H1 (cell line): Measurements from ENCODE around the gene GCLC. TPM values are rescaled to one million over a fixed set of nuclear protein-coding genes. Genes with fewer than 3 reads are reported as not detected.

Experiments used
- CTCF ChIA-PET: fragments of 300-600 bp; sonication (Branson Sonifier 250); formaldehyde crosslinking; loops from one replicate; lab custom pipeline; 2021; ENCODE audit not compliant: partially characterized antibody; lab: Charles Lee
- POLR2A ChIA-PET: fragments of 300-600 bp; sonication (Branson Sonifier 250); formaldehyde crosslinking; loops from one replicate; lab custom pipeline; 2021; ENCODE audit warnings: inconsistent platforms; ENCODE audit not compliant: partially characterized antibody; lab: Charles Lee
- DNase-seq, 2 experiments: peaks; one replicate each; pipeline versions ENCODE4 v3.0.0 to v3.0.0-alpha.2; 2010 to 2022; ENCODE audit warnings: low spot score in 2 of 2, low read depth in 1 of 2, mixed read lengths in 1 of 2
- FAIRE-seq: peaks from 2 replicates; lab custom pipeline; 2011; peaks lifted over from hg19 to GRCh38; lab: Jason Lieb, UNC
- H2AFZ ChIP-seq: 2 replicates; pipeline ENCODE4 v1.8.1; 2012; ENCODE audit warnings: low read length, inconsistent platforms
- H2AK5ac ChIP-seq: 2 replicates; pipeline ENCODE4 v1.6.1; 2013; ENCODE audit warnings: low read depth, low read length
- H2BK120ac ChIP-seq: replicated peaks from 2 replicates; pipeline ENCODE3; 2013; ENCODE audit warnings: low read depth, low read length, inconsistent platforms
- H2BK12ac ChIP-seq: 2 replicates; pipeline ENCODE4 v1.6.1; 2013; ENCODE audit warnings: low read depth, low read length
- H2BK15ac ChIP-seq: 2 replicates; pipeline ENCODE4 v1.6.1; 2013; ENCODE audit warnings: low read length
- H2BK20ac ChIP-seq: 2 replicates; pipeline ENCODE4 v1.6.1; 2013; ENCODE audit warnings: low read length
- H2BK5ac ChIP-seq: 2 replicates; pipeline ENCODE4 v1.6.1; 2013; ENCODE audit warnings: low read depth, low read length
- H3K14ac ChIP-seq: 2 replicates; pipeline ENCODE4 v1.6.1; 2013; ENCODE audit warnings: inconsistent platforms; ENCODE audit not compliant: insufficient read length
- H3K18ac ChIP-seq: 2 replicates; pipeline ENCODE4 v1.6.1; 2013; ENCODE audit warnings: low read length; ENCODE audit errors: extremely low read depth
- H3K23ac ChIP-seq: 2 replicates; pipeline ENCODE4 v1.6.1; 2013; ENCODE audit warnings: inconsistent platforms; ENCODE audit not compliant: insufficient read length
- H3K23me2 ChIP-seq: 2 replicates; pipeline ENCODE4 v1.6.1; 2013; ENCODE audit warnings: low read depth, low read length
- H3K27ac ChIP-seq: 2 replicates; pipeline ENCODE4 v1.6.1; 2011; ENCODE audit warnings: low read depth, low read length, inconsistent platforms
- H3K27me3 ChIP-seq, 4 experiments: replicated peaks in 1 of 4; 1 replicate in 1 of 4; 2 replicates in 3 of 4; pipeline versions ENCODE4 v1.6.1 to v1.8.1; 2011 to 2013; ENCODE audit warnings: low read length in 3 of 4, mild to moderate bottlenecking in 3 of 4, inconsistent platforms in 2 of 4, mixed read lengths in 2 of 4, moderate library complexity in 1 of 4; ENCODE audit not compliant: control insufficient read depth in 3 of 4, insufficient read depth in 3 of 4; ENCODE audit errors: extremely low read depth in 1 of 4
- H3K36me3 ChIP-seq, 4 experiments: 2 replicates each; pipeline versions ENCODE4 v1.6.1 to v1.8.1; 2011 to 2013; ENCODE audit warnings: mild to moderate bottlenecking in 4 of 4, low read length in 3 of 4, moderate library complexity in 2 of 4, control low read depth in 1 of 4, inconsistent platforms in 1 of 4; ENCODE audit not compliant: insufficient read depth in 4 of 4, control insufficient read depth in 2 of 4
- H3K4ac ChIP-seq: replicated peaks from 2 replicates; pipeline ENCODE3; 2013; ENCODE audit warnings: low read length, low read depth, mixed read lengths, inconsistent platforms; ENCODE audit not compliant: insufficient read length
- H3K4me1 ChIP-seq, 4 experiments: replicated peaks in 1 of 4; 1 replicate in 1 of 4; 2 replicates in 3 of 4; pipeline versions ENCODE4 v1.6.1 to v1.8.1; 2011 to 2013; ENCODE audit warnings: low read length in 3 of 4, inconsistent platforms in 2 of 4, mixed read lengths in 1 of 4; ENCODE audit not compliant: insufficient read depth in 4 of 4, control insufficient read depth in 3 of 4
- H3K4me2 ChIP-seq, 2 experiments: 2 replicates each; pipeline versions ENCODE4 v1.6.1 to v1.8.1; 2011 to 2013; ENCODE audit warnings: low read depth in 2 of 2, low read length in 2 of 2, control low read depth in 1 of 2, inconsistent platforms in 1 of 2, mild to moderate bottlenecking in 1 of 2; ENCODE audit not compliant: insufficient read depth in 1 of 2
- H3K4me3 ChIP-seq, 4 experiments: fragments of 200-600, 300-600 bp in 1 of 4; sonication (generic), shearing (Covaris generic), sonication (Bioruptor Twin) in 1 of 4; 2 replicates each; pipeline versions ENCODE4 v1.5.1 to v1.8.1; 2011 to 2016; ENCODE audit warnings: low read length in 4 of 4, low read depth in 3 of 4, control low read depth in 2 of 4, inconsistent platforms in 2 of 4, mild to moderate bottlenecking in 2 of 4, mixed read lengths in 1 of 4, moderate library complexity in 1 of 4; ENCODE audit not compliant: insufficient read depth in 2 of 4; ENCODE audit errors: extremely low read depth in 1 of 4
- H3K56ac ChIP-seq: replicated peaks from 2 replicates; pipeline ENCODE3; 2013; ENCODE audit warnings: low read depth, mild to moderate bottlenecking, mixed read lengths, low read length, inconsistent platforms; ENCODE audit not compliant: insufficient read length
- H3K79me1 ChIP-seq: 2 replicates; pipeline ENCODE4 v1.6.1; 2013; ENCODE audit warnings: low read depth, low read length, control low read depth
- H3K79me2 ChIP-seq, 2 experiments: 2 replicates each; pipeline versions ENCODE4 v1.6.1 to v1.8.1; 2012 to 2013; ENCODE audit warnings: low read length in 2 of 2, mild to moderate bottlenecking in 2 of 2, inconsistent platforms in 1 of 2; ENCODE audit not compliant: insufficient read depth in 2 of 2, control insufficient read depth in 1 of 2
- H3K9ac ChIP-seq, 4 experiments: replicated peaks in 1 of 4; 1 replicate in 1 of 4; 2 replicates in 3 of 4; pipeline versions ENCODE4 v1.6.1 to v1.8.1; 2011 to 2013; ENCODE audit warnings: low read depth in 3 of 4, low read length in 3 of 4, control low read depth in 2 of 4, mild to moderate bottlenecking in 2 of 4, moderate library complexity in 2 of 4, inconsistent platforms in 1 of 4; ENCODE audit errors: extremely low read depth in 1 of 4
- H3K9me3 ChIP-seq, 2 experiments: 2 replicates each; pipeline versions ENCODE4 v1.6.1 to v1.8.1; 2012 to 2013; ENCODE audit warnings: mild to moderate bottlenecking in 2 of 2, moderate library complexity in 2 of 2, control low read depth in 1 of 2, inconsistent platforms in 1 of 2, low read depth in 1 of 2, low read length in 1 of 2, mixed read lengths in 1 of 2; ENCODE audit not compliant: insufficient read depth in 2 of 2
- H4K20me1 ChIP-seq, 2 experiments: replicated peaks in 1 of 2; 2 replicates each; pipeline versions ENCODE3 to v1.8.1; 2011 to 2013; ENCODE audit warnings: inconsistent platforms in 2 of 2, low read length in 2 of 2, mild to moderate bottlenecking in 1 of 2; ENCODE audit not compliant: insufficient read depth in 2 of 2, control insufficient read depth in 1 of 2
- H4K5ac ChIP-seq: 2 replicates; pipeline ENCODE4 v1.6.1; 2013; ENCODE audit warnings: low read length, low read depth, mixed read lengths, inconsistent platforms; ENCODE audit not compliant: insufficient read length
- H4K8ac ChIP-seq: 2 replicates; pipeline ENCODE4 v1.8.0; 2013; ENCODE audit warnings: mild to moderate bottlenecking, moderate library complexity, low read length, inconsistent platforms; ENCODE audit not compliant: insufficient read depth; ENCODE audit errors: extremely low read depth
- H4K91ac ChIP-seq: replicated peaks from 2 replicates; pipeline ENCODE3; 2013; ENCODE audit warnings: low read length, mixed read lengths, inconsistent platforms; ENCODE audit not compliant: insufficient read length
- EZH2 ChIP-seq: fragments of 200-600 bp; sonication (generic); IDR thresholded peaks from 2 replicates; pipeline ENCODE4 v1.7.1; 2012; ENCODE audit warnings: low read depth, mild to moderate bottlenecking, moderate library complexity, low read length, inconsistent platforms; ENCODE audit not compliant: severe bottlenecking
- JUN ChIP-seq: IDR thresholded peaks from 2 replicates; pipeline ENCODE4 v1.6.1; 2011; ENCODE audit warnings: low read depth, mild to moderate bottlenecking, improper control_type of control experiment, low read length
- KDM4A ChIP-seq: IDR thresholded peaks from one replicate; pipeline ENCODE4 v1.7.1; 2012; ENCODE audit warnings: low read depth, mild to moderate bottlenecking, moderate library complexity, low read length, inconsistent platforms; ENCODE audit not compliant: severe bottlenecking
- POLR2A ChIP-seq, 2 experiments: IDR thresholded peaks; 1 replicate in 1 of 2; 2 replicates in 1 of 2; pipeline ENCODE4 v1.6.1; 2011; ENCODE audit warnings: low read depth in 2 of 2, low read length in 2 of 2, mild to moderate bottlenecking in 2 of 2; ENCODE audit errors: control extremely low read depth in 1 of 2
- RAD21 ChIP-seq, 2 experiments: IDR thresholded peaks in 1 of 2; conservative IDR thresholded peaks in 1 of 2; 2 replicates each; pipeline ENCODE4 v1.6.1; 2011; ENCODE audit warnings: low read depth in 2 of 2, low read length in 2 of 2, improper control_type of control experiment in 1 of 2, inconsistent platforms in 1 of 2, mild to moderate bottlenecking in 1 of 2, moderate library complexity in 1 of 2
- RNF2 ChIP-seq: fragments of 200-900, 300-1000 bp; sonication (generic); IDR thresholded peaks from 2 replicates; pipeline ENCODE4 v1.7.1; 2016; ENCODE audit warnings: borderline replicate concordance, low read depth, mild to moderate bottlenecking, antibody characterized with exemption, low read length; ENCODE audit not compliant: poor library complexity, severe bottlenecking; ENCODE audit errors: missing control alignments
- SIN3A ChIP-seq, 2 experiments: IDR thresholded peaks in 1 of 2; conservative IDR thresholded peaks in 1 of 2; 2 replicates each; pipeline ENCODE4 v1.6.1; 2011 to 2012; ENCODE audit warnings: low read length in 2 of 2, improper control_type of control experiment in 1 of 2, low read depth in 1 of 2, mild to moderate bottlenecking in 1 of 2
- SIX5 ChIP-seq: IDR thresholded peaks from 2 replicates; pipeline ENCODE4 v1.6.1; 2011; ENCODE audit warnings: mild to moderate bottlenecking, low read depth, low read length
- TAF1 ChIP-seq: IDR thresholded peaks from 2 replicates; pipeline ENCODE4 v1.6.1; 2011; ENCODE audit warnings: mild to moderate bottlenecking, low read depth, low read length
- TAF7 ChIP-seq: optimal IDR thresholded peaks from 2 replicates; pipeline ENCODE3; 2011; ENCODE audit warnings: low read depth, mild to moderate bottlenecking, inconsistent platforms, low read length, moderate library complexity, borderline replicate concordance
- TBP ChIP-seq: IDR thresholded peaks from 2 replicates; pipeline ENCODE4 v1.6.1; 2011; ENCODE audit warnings: low read depth, low read length, improper control_type of control experiment
- TCF12 ChIP-seq: IDR thresholded peaks from 2 replicates; pipeline ENCODE4 v1.6.1; 2011; ENCODE audit warnings: low read depth, mild to moderate bottlenecking, low read length
- TEAD4 ChIP-seq: IDR thresholded peaks from 2 replicates; pipeline ENCODE4 v1.6.1; 2012; ENCODE audit warnings: low read depth, low read length, inconsistent platforms, mixed read lengths
- polyA plus RNA-seq, 7 experiments: library from polyadenylated mRNA; depleted of rRNA in 3 of 7; stranded (reverse) in 5 of 7; unstranded in 2 of 7; fragments of >200 nt in 5 of 7; fragments of 200-250 nt in 2 of 7; gene quantifications; 1 replicate in 5 of 7; 2 replicates in 1 of 7; 4 replicates in 1 of 7; pipeline versions ENCODE4 v1.2.1 to v1.2.3, GENCODE V29; 2011 to 2013; ENCODE audit warnings: missing spikeins in 2 of 7, mixed read lengths in 2 of 7
- total RNA-seq: library from RNA; stranded (reverse); fragmentation: NEBNext Ultra II Directional; extraction: Animal tissue kit (Norgen Biotek cat#: 25700); gene quantifications from 2 replicates; pipeline ENCODE4 v1.2.1, GENCODE V29; 2021
- TF ChIP-seq, protein P1 (sequence below): IDR thresholded peaks from 2 replicates; pipeline ENCODE4 v1.6.1; 2012; ENCODE audit warnings: inconsistent platforms

Gene GCLC
- total and polyA plus RNA-seq, 2 of the 8 experiments (the other 6 are each of a cell fraction or from before 2014, with no cell fraction given) = 15.8 to 54.0 TPM

DNA sequence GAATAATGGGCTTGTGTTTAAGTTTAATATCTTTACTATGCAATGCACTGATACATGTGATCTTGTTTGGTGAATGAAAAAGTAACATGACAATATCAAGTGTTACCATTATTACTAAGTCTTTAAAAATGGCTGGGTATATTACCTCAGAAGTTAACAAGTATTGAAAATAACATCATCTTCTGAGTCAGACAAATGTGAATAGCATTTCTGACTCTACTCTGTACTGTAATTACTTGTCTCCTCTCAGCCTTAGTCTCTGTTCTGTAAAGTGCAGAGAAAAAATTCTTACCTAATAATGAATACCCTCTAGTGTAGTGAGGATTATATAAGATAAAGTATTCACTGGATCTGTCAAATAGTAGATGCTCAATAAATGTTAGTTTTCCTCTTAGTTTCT, 47.0 kb upstream of the GCLC start:
- CTCF ChIA-PET = no interaction called here
- no peak overlapping the region for H3K4me2 ChIP-seq

More for the DNA sequence above, 47.0 kb upstream of the GCLC start:
- no peak overlapping the region for H3K23ac ChIP-seq
- TF ChIP-seq RAD21 (IDR thresholded peaks at IDR 0.05 in 1 of 2, conservative IDR thresholded peaks at IDR 0.05 in 1 of 2; ENCODE audit: low read depth in 2 of 2, low read length in 2 of 2) (no peak), SIN3A (conservative IDR thresholded peaks at IDR 0.05 in 1 of 2, IDR thresholded peaks at IDR 0.05 in 1 of 2; ENCODE audit: low read depth in 1 of 2, low read length in 2 of 2) (no peak), EZH2 (no peak), SIX5 (no peak), TCF12 (no peak), TAF7 (no peak), RNF2 (no peak), TAF1 (no peak), TBP (no peak), POLR2A (IDR thresholded peaks at IDR 0.05; ENCODE audit: control extremely low read depth in 1 of 2, low read depth in 2 of 2, low read length in 2 of 2) (no peak), KDM4A (no peak), TEAD4 (no peak), JUN (no peak)
- TF ChIP-seq, protein P1, sequence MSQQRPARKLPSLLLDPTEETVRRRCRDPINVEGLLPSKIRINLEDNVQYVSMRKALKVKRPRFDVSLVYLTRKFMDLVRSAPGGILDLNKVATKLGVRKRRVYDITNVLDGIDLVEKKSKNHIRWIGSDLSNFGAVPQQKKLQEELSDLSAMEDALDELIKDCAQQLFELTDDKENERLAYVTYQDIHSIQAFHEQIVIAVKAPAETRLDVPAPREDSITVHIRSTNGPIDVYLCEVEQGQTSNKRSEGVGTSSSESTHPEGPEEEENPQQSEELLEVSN = no peak
- H3K36me3 ChIP-seq = no peaks in the 10 kb centered on the region
- no peak overlapping the region for H2BK12ac ChIP-seq
- FAIRE-seq (no peak), DNase-seq (no peak)
- H3K4me3 ChIP-seq = no peak overlapping the region
- H3K9me3 ChIP-seq = no peaks in the 10 kb centered on the region
- no peak overlapping the region for H4K5ac ChIP-seq
- H3K23me2 ChIP-seq = no peaks in the 10 kb centered on the region
- no peak overlapping the region for H2AFZ ChIP-seq
- H2BK20ac ChIP-seq = no peak overlapping the region
- no peak overlapping the region for H2BK15ac ChIP-seq
- H2BK5ac ChIP-seq = no peak overlapping the region
- no peak overlapping the region for H3K14ac ChIP-seq
- peaks cover 1 to 4% (median 4%) of the 10 kb centered on the region in 4 experiments; a peak in 4 of 7 replicates for H3K4me1 ChIP-seq
- H3K4ac ChIP-seq = no peak overlapping the region
- no peak overlapping the region for H3K9ac ChIP-seq
- H2BK120ac ChIP-seq = no peak overlapping the region
- no peak overlapping the region for H4K8ac ChIP-seq
- H3K56ac ChIP-seq = no peak overlapping the region
- no peak overlapping the region for H3K27ac ChIP-seq
- H3K79me1 ChIP-seq = no peaks in the 10 kb centered on the region
- POLR2A ChIA-PET = interaction anchor here (1.9 kb wide), 1 partner anchor 60 kb away, joined by 4 read pairs; no protein-coding TSS in a partner anchor
- no peak overlapping the region for H2AK5ac ChIP-seq
- H4K91ac ChIP-seq = no peak overlapping the region
- no peak overlapping the region for H3K18ac ChIP-seq
- H4K20me1 ChIP-seq = no peaks in the 10 kb centered on the region
- H3K27me3 ChIP-seq = no peaks in the 10 kb centered on the region
- no peaks in the 10 kb centered on the region for H3K79me2 ChIP-seq
